H7 (cell line): ENCODE measurements around the gene SPON2. TPM values are rescaled to one million over a fixed set of nuclear protein-coding genes. Genes with fewer than 3 reads are reported as not detected.

Experiments used
- DNase-seq: peaks from one replicate; pipeline ENCODE4 v3.0.0; 2012
- H3K27me3 ChIP-seq: 2 replicates; pipeline ENCODE4 v1.6.0; 2011; ENCODE audit warnings: mild to moderate bottlenecking, low read length; ENCODE audit not compliant: control insufficient read depth, insufficient read depth
- H3K36me3 ChIP-seq: replicated peaks from 2 replicates; pipeline ENCODE4 v1.5.1; 2011; ENCODE audit warnings: low read length; ENCODE audit not compliant: control insufficient read depth, insufficient read depth
- H3K4me3 ChIP-seq: 2 replicates; pipeline ENCODE4 v1.5.1; 2011; ENCODE audit warnings: low read depth, mild to moderate bottlenecking, control low read depth, low read length, moderate library complexity; ENCODE audit not compliant: insufficient read depth
- total RNA-seq: library from RNA; depleted of rRNA; stranded (reverse); fragments of >200 nt; shearing (Covaris generic); gene quantifications from 2 replicates; pipeline ENCODE4 v1.2.3, GENCODE V29; 2014; rRNA removed

The SPON2 gene
- total RNA-seq, result 0.62 and 2.5 TPM in 2 replicates

GRCh38 chr4:1172228-1172851 lies at the start of gene SPON2:
Gene SPON2, minus strand, starts transcription at chr4:1172583.
- H3K4me3 ChIP-seq, result peak within 1 kb of the TSS; percentile 32
- H3K27me3 ChIP-seq, result peaks cover 61% of the 10 kb centered on the region

GRCh38 chr4:1221155-1221870 lies 48.9 kb upstream of the SPON2 start:
- Histone ChIP-seq H3K36me3 (peaks cover 14% of the 10 kb centered on the region), H3K27me3 (no peaks in the 10 kb centered on the region), H3K4me3 (no peak overlapping the region)
- DNase-seq, result peak; percentile 72

More at GRCh38 chr4:1172228-1172851, at the start of gene SPON2:
- peak; percentile 88 for DNase-seq
- no peaks in the 10 kb centered on the region for H3K36me3 ChIP-seq

- Histone ChIP-seq H3K27me3 (no peaks in the 10 kb centered on the region), H3K36me3 (peaks cover 16% of the 10 kb centered on the region), H3K4me3 (no peak overlapping the region)
- DNase-seq, result no peak
These were observed 48.2 kb upstream of the SPON2 start for GRCh38 chr4:1220566-1220965.

GRCh38 chr4:1219566-1219950 lies 47.2 kb upstream of the SPON2 start:
- peaks cover 13% of the 10 kb centered on the region for H3K36me3 ChIP-seq
- no peaks in the 10 kb centered on the region for H3K27me3 ChIP-seq
- no peak overlapping the region for H3K4me3 ChIP-seq
- DNase-seq, result no peak

- no peak for DNase-seq
- H3K27me3 ChIP-seq, result no peaks in the 10 kb centered on the region
- H3K36me3 ChIP-seq, result peaks cover 8% of the 10 kb centered on the region
- H3K4me3 ChIP-seq, result no peak overlapping the region
These were observed 46.5 kb upstream of the SPON2 start for GRCh38 chr4:1218634-1219565.

- H3K36me3 ChIP-seq, result peaks cover 15% of the 10 kb centered on the region
- peak; percentile 56 for DNase-seq
- H3K27me3 ChIP-seq, result no peaks in the 10 kb centered on the region
- no peak overlapping the region for H3K4me3 ChIP-seq
These were observed 45.0 kb upstream of the SPON2 start for GRCh38 chr4:1217366-1217765.

GRCh38 chr4:1216869-1217294 lies 44.5 kb upstream of the SPON2 start:
- H3K36me3 ChIP-seq, result peaks cover 16% of the 10 kb centered on the region
- H3K4me3 ChIP-seq, result no peak overlapping the region
- peak; percentile 70 for DNase-seq
- no peaks in the 10 kb centered on the region for H3K27me3 ChIP-seq

GRCh38 chr4:1216076-1216614 lies 43.8 kb upstream of the SPON2 start:
- Histone ChIP-seq H3K4me3 (no peak overlapping the region), H3K36me3 (peaks cover 18% of the 10 kb centered on the region), H3K27me3 (no peaks in the 10 kb centered on the region)
- no peak for DNase-seq

- H3K27me3 ChIP-seq, result no peaks in the 10 kb centered on the region
- H3K36me3 ChIP-seq, result peaks cover 18% of the 10 kb centered on the region
- no peak for DNase-seq
- no peak overlapping the region for H3K4me3 ChIP-seq
These were observed 43.0 kb upstream of the SPON2 start for GRCh38 chr4:1215141-1216075.

GRCh38 chr4:1214101-1215095 lies 42.0 kb upstream of the SPON2 start:
- peaks cover 18% of the 10 kb centered on the region for H3K36me3 ChIP-seq

GRCh38 chr4:1213336-1213995 lies 41.1 kb upstream of the SPON2 start:
- DNase-seq, result no peak
- H3K36me3 ChIP-seq, result peaks cover 18% of the 10 kb centered on the region
- no peaks in the 10 kb centered on the region for H3K27me3 ChIP-seq
- H3K4me3 ChIP-seq, result no peak overlapping the region

More at GRCh38 chr4:1214101-1215095, 42.0 kb upstream of the SPON2 start:
- DNase-seq, result no peak
- Histone ChIP-seq H3K27me3 (no peaks in the 10 kb centered on the region), H3K4me3 (no peak overlapping the region)

- no peak for DNase-seq
- Histone ChIP-seq H3K4me3 (no peak overlapping the region), H3K36me3 (peaks cover 18% of the 10 kb centered on the region), H3K27me3 (no peaks in the 10 kb centered on the region)
These were observed 40.4 kb upstream of the SPON2 start for GRCh38 chr4:1212546-1213335.
